Astrocyte of the spinal cord (primary cell): ENCODE data around the gene SNX6.

Source experiments
- DNase-seq: peaks from one replicate; pipeline ENCODE4 v3.0.0; 2011; ENCODE audit warnings: low read depth, low spot score
- H3K4me3 ChIP-seq: 2 replicates; pipeline ENCODE4 v1.5.1; 2011; ENCODE audit warnings: low read depth, mild to moderate bottlenecking, low read length, moderate library complexity
- CTCF ChIP-seq: IDR thresholded peaks from 2 replicates; pipeline ENCODE4 v1.5.1; 2012; ENCODE audit warnings: low read depth, mild to moderate bottlenecking, low read length, inconsistent platforms
- in situ Hi-C: cut with HindIII; loops from 2 replicates; pipeline ENCODE4 v1.10.0; 2017; ENCODE audit warnings: low sequenced_read_pairs

Gene SNX6

GRCh38 chr14:34596891-34597290, 33.1 kb downstream of the SNX6 start:
- no peak for TF ChIP-seq CTCF
- no peak for DNase-seq
- in situ Hi-C loops: no loop called here
- no peak overlapping the region for H3K4me3 ChIP-seq

GRCh38 chr14:34593740-34594375, 36.1 kb downstream of the SNX6 start:
- peak; percentile 88 for DNase-seq
- no peak for TF ChIP-seq CTCF
- in situ Hi-C loops: no loop called here
- no peak overlapping the region for H3K4me3 ChIP-seq

- H3K4me3 ChIP-seq: no peak overlapping the region
- no peak for TF ChIP-seq CTCF
- in situ Hi-C loops: no loop called here
- DNase-seq: no peak
These were observed 37.3 kb downstream of the SNX6 start for GRCh38 chr14:34592623-34593022.

GRCh38 chr14:34583525-34583924, 46.4 kb downstream of the SNX6 start:
- in situ Hi-C loops: no loop called here
- DNase-seq: no peak
- TF ChIP-seq CTCF: no peak
- H3K4me3 ChIP-seq: no peak overlapping the region

- in situ Hi-C loops: no loop called here
- no peak for DNase-seq
- no peak for TF ChIP-seq CTCF
- no peak overlapping the region for H3K4me3 ChIP-seq
These were observed 47.7 kb downstream of the SNX6 start for GRCh38 chr14:34582117-34582680.

- TF ChIP-seq CTCF: no peak
- DNase-seq: no peak
- H3K4me3 ChIP-seq: no peak overlapping the region
- in situ Hi-C loops: no loop called here
These were observed 49.6 kb downstream of the SNX6 start for GRCh38 chr14:34580381-34580780.
